ENCODE measurements around the gene PIGO.

DNA sequence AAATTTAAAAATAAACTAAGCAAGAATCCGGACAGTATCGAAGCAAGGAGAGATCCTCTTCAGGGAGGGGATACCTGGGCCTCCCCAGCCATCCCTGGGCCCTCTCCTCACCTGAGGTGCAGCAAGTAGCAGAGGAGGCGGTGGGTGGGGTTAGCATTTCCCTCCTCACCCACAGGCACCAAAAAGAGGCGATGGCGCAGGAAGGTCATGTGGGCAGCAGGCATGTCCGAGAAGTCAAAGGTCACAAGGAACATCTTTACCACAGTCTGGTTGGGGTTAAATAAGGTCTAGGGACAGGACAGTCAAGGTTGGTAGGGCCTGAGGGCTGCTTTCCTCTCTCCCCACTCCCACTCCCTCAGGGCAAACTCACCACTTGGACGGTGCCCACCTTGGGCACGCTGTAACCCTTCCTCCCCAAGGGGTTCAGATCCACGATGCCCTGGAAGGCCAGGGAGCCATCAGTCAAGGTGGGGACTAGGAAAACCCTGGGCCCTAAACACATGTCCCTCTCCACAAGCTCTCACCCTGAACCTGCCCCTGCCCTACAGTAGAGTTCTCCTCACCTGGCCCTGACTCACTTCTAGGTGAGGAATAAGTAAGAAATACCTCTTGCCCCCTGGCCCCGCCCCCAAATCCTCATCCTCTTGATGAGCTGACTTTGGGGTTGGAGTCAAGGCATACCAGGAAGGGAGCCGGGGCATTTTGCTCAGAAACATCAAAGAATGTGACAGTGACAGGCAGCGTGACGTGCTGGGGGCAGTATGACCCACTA lies 9.4 kb upstream of the PIGO start:
- TF ChIP-seq EZH2phosphoT487 (IDR thresholded peaks at IDR 0.05; ENCODE audit: borderline replicate concordance, low read depth) (no peak), PBX3 (IDR thresholded peaks at IDR 0.05) (no peak), POLR2AphosphoS5 (IDR thresholded peaks at IDR 0.05; ENCODE audit: low read depth, low read length) (no peak)
- TF ChIP-seq, protein P1, sequence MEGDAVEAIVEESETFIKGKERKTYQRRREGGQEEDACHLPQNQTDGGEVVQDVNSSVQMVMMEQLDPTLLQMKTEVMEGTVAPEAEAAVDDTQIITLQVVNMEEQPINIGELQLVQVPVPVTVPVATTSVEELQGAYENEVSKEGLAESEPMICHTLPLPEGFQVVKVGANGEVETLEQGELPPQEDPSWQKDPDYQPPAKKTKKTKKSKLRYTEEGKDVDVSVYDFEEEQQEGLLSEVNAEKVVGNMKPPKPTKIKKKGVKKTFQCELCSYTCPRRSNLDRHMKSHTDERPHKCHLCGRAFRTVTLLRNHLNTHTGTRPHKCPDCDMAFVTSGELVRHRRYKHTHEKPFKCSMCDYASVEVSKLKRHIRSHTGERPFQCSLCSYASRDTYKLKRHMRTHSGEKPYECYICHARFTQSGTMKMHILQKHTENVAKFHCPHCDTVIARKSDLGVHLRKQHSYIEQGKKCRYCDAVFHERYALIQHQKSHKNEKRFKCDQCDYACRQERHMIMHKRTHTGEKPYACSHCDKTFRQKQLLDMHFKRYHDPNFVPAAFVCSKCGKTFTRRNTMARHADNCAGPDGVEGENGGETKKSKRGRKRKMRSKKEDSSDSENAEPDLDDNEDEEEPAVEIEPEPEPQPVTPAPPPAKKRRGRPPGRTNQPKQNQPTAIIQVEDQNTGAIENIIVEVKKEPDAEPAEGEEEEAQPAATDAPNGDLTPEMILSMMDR (IDR thresholded peaks at IDR 0.05), result no peak
- TF ChIP-seq, protein P2, sequence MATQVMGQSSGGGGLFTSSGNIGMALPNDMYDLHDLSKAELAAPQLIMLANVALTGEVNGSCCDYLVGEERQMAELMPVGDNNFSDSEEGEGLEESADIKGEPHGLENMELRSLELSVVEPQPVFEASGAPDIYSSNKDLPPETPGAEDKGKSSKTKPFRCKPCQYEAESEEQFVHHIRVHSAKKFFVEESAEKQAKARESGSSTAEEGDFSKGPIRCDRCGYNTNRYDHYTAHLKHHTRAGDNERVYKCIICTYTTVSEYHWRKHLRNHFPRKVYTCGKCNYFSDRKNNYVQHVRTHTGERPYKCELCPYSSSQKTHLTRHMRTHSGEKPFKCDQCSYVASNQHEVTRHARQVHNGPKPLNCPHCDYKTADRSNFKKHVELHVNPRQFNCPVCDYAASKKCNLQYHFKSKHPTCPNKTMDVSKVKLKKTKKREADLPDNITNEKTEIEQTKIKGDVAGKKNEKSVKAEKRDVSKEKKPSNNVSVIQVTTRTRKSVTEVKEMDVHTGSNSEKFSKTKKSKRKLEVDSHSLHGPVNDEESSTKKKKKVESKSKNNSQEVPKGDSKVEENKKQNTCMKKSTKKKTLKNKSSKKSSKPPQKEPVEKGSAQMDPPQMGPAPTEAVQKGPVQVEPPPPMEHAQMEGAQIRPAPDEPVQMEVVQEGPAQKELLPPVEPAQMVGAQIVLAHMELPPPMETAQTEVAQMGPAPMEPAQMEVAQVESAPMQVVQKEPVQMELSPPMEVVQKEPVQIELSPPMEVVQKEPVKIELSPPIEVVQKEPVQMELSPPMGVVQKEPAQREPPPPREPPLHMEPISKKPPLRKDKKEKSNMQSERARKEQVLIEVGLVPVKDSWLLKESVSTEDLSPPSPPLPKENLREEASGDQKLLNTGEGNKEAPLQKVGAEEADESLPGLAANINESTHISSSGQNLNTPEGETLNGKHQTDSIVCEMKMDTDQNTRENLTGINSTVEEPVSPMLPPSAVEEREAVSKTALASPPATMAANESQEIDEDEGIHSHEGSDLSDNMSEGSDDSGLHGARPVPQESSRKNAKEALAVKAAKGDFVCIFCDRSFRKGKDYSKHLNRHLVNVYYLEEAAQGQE (IDR thresholded peaks at IDR 0.05; ENCODE audit: low read depth, low read length), result no peak
